Keratinocyte (primary cell): ENCODE measurements around the gene FRAS1. TPM values are rescaled to one million over a fixed set of nuclear protein-coding genes. Genes with fewer than 3 reads are reported as not detected.

Experiments
- DNase-seq: peaks from one replicate; pipeline ENCODE4 v3.0.0-alpha.2; 2011; ENCODE audit warnings: low read depth, missing footprints, low spot score
- FAIRE-seq: peaks from 2 replicates; lab custom pipeline; 2011; peaks lifted over from hg19 to GRCh38; lab: Jason Lieb, UNC
- H2AFZ ChIP-seq: 2 replicates; pipeline ENCODE4 v1.6.0; 2012; ENCODE audit warnings: low read length, control low read depth, inconsistent platforms; ENCODE audit not compliant: control insufficient read depth
- H3K27ac ChIP-seq: 2 replicates; pipeline ENCODE4 v1.5.1; 2011; ENCODE audit warnings: low read length; ENCODE audit not compliant: control insufficient read depth, insufficient read depth
- H3K27me3 ChIP-seq: 3 replicates; pipeline ENCODE4 v1.6.0; 2011; ENCODE audit warnings: low read length; ENCODE audit not compliant: control insufficient read depth, insufficient read depth; ENCODE audit errors: extremely low read depth
- H3K36me3 ChIP-seq, 2 experiments: 2 replicates in 1 of 2; 3 replicates in 1 of 2; pipeline ENCODE4 v1.5.1; 2011; ENCODE audit warnings: low read length in 2 of 2, mild to moderate bottlenecking in 1 of 2; ENCODE audit not compliant: control insufficient read depth in 2 of 2, insufficient read depth in 2 of 2; ENCODE audit errors: extremely low read depth in 1 of 2
- H3K4me1 ChIP-seq: 3 replicates; pipeline ENCODE4 v1.5.1; 2011; ENCODE audit warnings: low read length; ENCODE audit not compliant: control insufficient read depth, insufficient read depth; ENCODE audit errors: extremely low read depth
- H3K4me2 ChIP-seq: 3 replicates; pipeline ENCODE4 v1.6.0; 2011; ENCODE audit warnings: low read depth, low read length; ENCODE audit not compliant: control insufficient read depth, insufficient read depth; ENCODE audit errors: extremely low read depth
- H3K4me3 ChIP-seq, 3 experiments: fragments of 200-600 bp in 1 of 3; sonication (generic) in 1 of 3; 2 replicates in 2 of 3; 3 replicates in 1 of 3; pipeline ENCODE4 v1.5.1; 2011 to 2016; ENCODE audit warnings: low read length in 3 of 3, mild to moderate bottlenecking in 3 of 3, control low read depth in 2 of 3, inconsistent platforms in 1 of 3, low read depth in 1 of 3, mixed read lengths in 1 of 3, mixed run types in 1 of 3, moderate library complexity in 1 of 3; ENCODE audit not compliant: control insufficient read depth in 2 of 3, insufficient read depth in 2 of 3; ENCODE audit errors: extremely low read depth in 1 of 3
- H3K79me2 ChIP-seq: 2 replicates; pipeline ENCODE4 v1.6.0; 2012; ENCODE audit warnings: low read length; ENCODE audit not compliant: control insufficient read depth, insufficient read depth
- H3K9ac ChIP-seq: 3 replicates; pipeline ENCODE4 v1.6.0; 2011; ENCODE audit warnings: low read length; ENCODE audit not compliant: control insufficient read depth, insufficient read depth; ENCODE audit errors: extremely low read depth
- H3K9me1 ChIP-seq: 3 replicates; pipeline ENCODE4 v1.6.0; 2011; ENCODE audit warnings: low read length; ENCODE audit not compliant: control insufficient read depth, insufficient read depth; ENCODE audit errors: extremely low read depth
- H3K9me3 ChIP-seq: 2 replicates; pipeline ENCODE4 v1.5.1; 2012; ENCODE audit warnings: low read depth, low read length; ENCODE audit not compliant: control insufficient read depth
- H4K20me1 ChIP-seq: 3 replicates; pipeline ENCODE4 v1.6.0; 2011; ENCODE audit warnings: low read length; ENCODE audit not compliant: control insufficient read depth, insufficient read depth; ENCODE audit errors: extremely low read depth
- CTCF ChIP-seq, 3 experiments: IDR thresholded peaks in 1 of 3; conservative IDR thresholded peaks in 1 of 3; optimal IDR thresholded peaks in 1 of 3; 2 replicates in 2 of 3; 3 replicates in 1 of 3; pipeline versions ENCODE3 to v1.5.1; 2011; ENCODE audit warnings: low read length in 3 of 3, mild to moderate bottlenecking in 3 of 3, moderate library complexity in 2 of 3, control low read depth in 1 of 3, inconsistent platforms in 1 of 3; ENCODE audit not compliant: insufficient read depth in 2 of 3; ENCODE audit errors: extremely low read depth in 1 of 3
- EZH2 ChIP-seq: IDR thresholded peaks from one replicate; pipeline ENCODE4 v1.6.1; 2012; ENCODE audit warnings: inconsistent platforms, mild to moderate bottlenecking, low read length, moderate library complexity
- dilution Hi-C: fragments of 300-500 bp; cut with MboI; formaldehyde crosslinking; loops from one replicate; pipeline ENCODE4 v1.7.0; 2020; ENCODE audit warnings: low sequenced_read_pairs; ENCODE audit not compliant: extremely low pct_ligation_motif_present
- polyA plus RNA-seq, 5 experiments: library from polyadenylated mRNA; depleted of rRNA in 3 of 5; stranded (reverse) in 3 of 5; stranded (forward) in 1 of 5; unstranded in 1 of 5; fragments of >200 nt; gene quantifications; 1 replicate in 1 of 5; 2 replicates in 3 of 5; 3 replicates in 1 of 5; pipeline versions ENCODE4 v1.2.1 to v1.2.3, GENCODE V29; 2011 to 2012; ENCODE audit warnings: missing spikeins in 2 of 5, low read depth in 1 of 5, low replicate concordance in 1 of 5

The FRAS1 gene
- polyA plus RNA-seq, 1 donor (not counting 4 experiments of a cell fraction or from before 2014, with no cell fraction given) = 3.5 TPM

DNA sequence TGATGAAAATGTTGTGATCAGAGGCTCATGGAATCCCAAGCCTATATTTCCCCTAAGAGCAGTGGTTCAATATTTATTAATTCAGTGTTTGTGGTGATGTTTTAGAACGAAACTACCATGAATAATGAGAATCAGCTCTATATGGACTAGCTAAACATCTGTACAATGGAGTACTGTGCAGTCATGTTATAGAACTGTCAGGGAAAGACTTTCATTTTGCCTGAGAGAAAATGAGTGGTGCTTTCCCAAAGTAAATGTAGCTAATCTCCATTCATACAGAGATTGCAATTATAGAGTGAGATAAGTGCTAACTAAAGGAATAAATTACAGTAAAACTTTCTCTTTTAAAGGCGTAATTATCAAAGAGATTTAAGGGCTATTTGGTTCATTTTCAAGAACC, 147.1 kb downstream of the FRAS1 start:
- H3K9ac ChIP-seq = no peak overlapping the region

DNA sequence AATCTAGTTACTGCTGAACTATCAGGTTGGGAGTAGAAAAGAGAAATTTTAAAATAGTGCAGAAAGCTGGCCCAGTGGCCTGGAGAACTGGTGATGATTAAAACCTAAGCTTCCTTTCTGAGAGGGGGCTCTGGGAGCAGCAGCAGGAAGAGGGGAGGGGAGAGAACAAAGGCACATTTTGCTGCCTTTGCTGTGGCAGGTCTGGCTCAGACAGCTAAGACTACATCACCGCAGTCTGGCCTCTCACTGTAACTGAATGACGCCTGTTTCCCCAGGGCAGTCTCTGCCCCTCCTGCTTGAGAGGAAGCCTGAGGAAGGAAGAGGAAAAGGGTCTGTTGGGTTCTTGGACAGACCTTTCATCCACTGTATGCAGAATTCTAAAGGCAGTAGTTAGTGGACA, 148.5 kb downstream of the FRAS1 start:
- Histone ChIP-seq H3K9me3 (no peaks in the 10 kb centered on the region), H4K20me1 (no peaks in the 10 kb centered on the region), H3K27ac (no peak overlapping the region), H3K9ac (no peak overlapping the region), H3K4me2 (no peak overlapping the region), H3K79me2 (no peaks in the 10 kb centered on the region), H3K4me3 (no peak overlapping the region), H3K27me3 (no peaks in the 10 kb centered on the region), H3K9me1 (no peaks in the 10 kb centered on the region), H3K4me1 (no peaks in the 10 kb centered on the region), H2AFZ (no peak overlapping the region), H3K36me3 (no peaks in the 10 kb centered on the region)
- FAIRE-seq (no peak), DNase-seq (no peak)
- dilution Hi-C loops = no loop called here
- TF ChIP-seq CTCF (optimal IDR thresholded peaks at IDR 0.05 in 1 of 3, IDR thresholded peaks at IDR 0.05 in 1 of 3, conservative IDR thresholded peaks at IDR 0.05 in 1 of 3; ENCODE audit: extremely low read depth in 1 of 3, insufficient read depth in 2 of 3, low read length in 3 of 3) (no peak), EZH2 (no peak)

More for the DNA sequence above, 147.1 kb downstream of the FRAS1 start:
- Histone ChIP-seq H3K36me3 (no peaks in the 10 kb centered on the region), H3K27me3 (no peaks in the 10 kb centered on the region), H3K9me3 (no peaks in the 10 kb centered on the region), H3K27ac (no peak overlapping the region), H3K4me2 (no peak overlapping the region), H3K9me1 (no peaks in the 10 kb centered on the region), H2AFZ (no peak overlapping the region), H3K79me2 (no peaks in the 10 kb centered on the region), H4K20me1 (no peaks in the 10 kb centered on the region), H3K4me3 (no peak overlapping the region), H3K4me1 (no peaks in the 10 kb centered on the region)
- dilution Hi-C loops = no loop called here
- FAIRE-seq (no peak), DNase-seq (no peak)
- TF ChIP-seq EZH2 = no peak
- TF ChIP-seq CTCF (optimal IDR thresholded peaks at IDR 0.05 in 1 of 3, IDR thresholded peaks at IDR 0.05 in 1 of 3, conservative IDR thresholded peaks at IDR 0.05 in 1 of 3; ENCODE audit: extremely low read depth in 1 of 3, insufficient read depth in 2 of 3, low read length in 3 of 3) = no peak
